A673 (cell line): ENCODE results near the gene NFKBIZ. TPM values are rescaled to one million over a fixed set of nuclear protein-coding genes. Genes with fewer than 3 reads are reported as not detected.

Experiments
- BruUV-seq: library from RNA; stranded (reverse); fragments of 400-500 nt; replicated peaks from 2 replicates; lab custom pipeline; 2021; lab: Mats Ljungman, UMichigan
- CTCF ChIA-PET: fragments of 300-600 bp; sonication (Branson Sonifier 250); formaldehyde crosslinking; loops from one replicate; lab custom pipeline; 2022; ENCODE audit warnings: antibody characterized with exemption; lab: Charles Lee
- POLR2A ChIA-PET: fragments of 300-600 bp; sonication (Branson Sonifier 250); formaldehyde crosslinking; loops from one replicate; lab custom pipeline; 2022; ENCODE audit warnings: antibody characterized with exemption; ENCODE audit not compliant: low non-redundant PET; lab: Charles Lee
- DNase-seq: peaks from one replicate; pipeline ENCODE4 v3.0.0-alpha.2; 2015; ENCODE audit warnings: low spot score
- H3K27ac ChIP-seq: fragments of 200-600 bp; sonication (generic); 2 replicates; pipeline ENCODE4 v1.5.1; 2016; ENCODE audit warnings: mixed run types, low read depth, mild to moderate bottlenecking, mixed read lengths, antibody characterized with exemption, low read length; ENCODE audit not compliant: poor library complexity, severe bottlenecking
- H3K27me3 ChIP-seq: fragments of 200-600 bp; sonication (generic); replicated peaks from 2 replicates; pipeline ENCODE4 v1.6.1; 2017; ENCODE audit warnings: mixed run types, low read depth, mild to moderate bottlenecking, mixed read lengths, antibody characterized with exemption, low read length; ENCODE audit not compliant: insufficient read depth, poor library complexity
- H3K36me3 ChIP-seq: fragments of 200-600 bp; sonication (generic); 2 replicates; pipeline ENCODE4 v1.6.1; 2016; ENCODE audit warnings: mixed run types, mild to moderate bottlenecking, mixed read lengths, antibody characterized with exemption, low read length; ENCODE audit not compliant: insufficient read depth, poor library complexity, severe bottlenecking
- H3K4me1 ChIP-seq: fragments of 200-600 bp; sonication (generic); 2 replicates; pipeline ENCODE4 v1.6.1; 2017; ENCODE audit warnings: mixed run types, mild to moderate bottlenecking, mixed read lengths, antibody characterized with exemption, low read length; ENCODE audit not compliant: insufficient read depth, poor library complexity, severe bottlenecking
- H3K4me3 ChIP-seq: fragments of 200-600 bp; sonication (generic); 2 replicates; pipeline ENCODE4 v1.5.1; 2016; ENCODE audit warnings: low read depth, mixed run types, mild to moderate bottlenecking, mixed read lengths, low read length; ENCODE audit not compliant: poor library complexity, severe bottlenecking
- H3K9me3 ChIP-seq: fragments of 200-600 bp; sonication (generic); 2 replicates; pipeline ENCODE4 v1.6.1; 2016; ENCODE audit warnings: mixed run types, low read depth, mild to moderate bottlenecking, mixed read lengths, antibody characterized with exemption, low read length; ENCODE audit not compliant: poor library complexity, severe bottlenecking
- CTCF ChIP-seq: fragments of 300-800, 200-600 bp; sonication (generic); conservative IDR thresholded peaks from 2 replicates; pipeline ENCODE4 v1.5.1; 2017; ENCODE audit warnings: low read depth, mild to moderate bottlenecking, antibody characterized with exemption, low read length, moderate library complexity, mixed read lengths
- EZH2 ChIP-seq: fragments of 200-600 bp; sonication (generic); IDR thresholded peaks from 2 replicates; pipeline ENCODE4 v1.6.1; 2017; ENCODE audit warnings: borderline replicate concordance, low read depth, mild to moderate bottlenecking, mixed read lengths, antibody characterized with exemption, low read length; ENCODE audit not compliant: poor library complexity, severe bottlenecking
- intact Hi-C: fragments of 100-400 bp; cut with micrococcal nuclease; formaldehyde crosslinking; loops from one replicate; pipeline ENCODE4 v1.10.0; 2022; ENCODE audit not compliant: unreplicated experiment
- total RNA-seq: library from RNA; stranded (reverse); gene quantifications from 2 replicates; pipeline ENCODE4 v1.2.3, GENCODE V29; 2021

NFKBIZ gene
- total RNA-seq, 1 experiment from 2014 or later, result 15.1 TPM

GRCh38 chr3:101868534-101869464, 19.5 kb downstream of the NFKBIZ start:
- POLR2A ChIA-PET, result no interaction called here
- H3K4me1 ChIP-seq, result no peaks in the 10 kb centered on the region
- BruUV-seq, result no TSS peak
- no peak overlapping the region for H3K27ac ChIP-seq
- CTCF ChIA-PET, result no interaction called here
- H3K9me3 ChIP-seq, result no peaks in the 10 kb centered on the region
- no peaks in the 10 kb centered on the region for H3K36me3 ChIP-seq
- intact Hi-C loops, result no loop called here
- no peaks in the 10 kb centered on the region for H3K27me3 ChIP-seq
- DNase-seq, result no peak
- TF ChIP-seq CTCF (no peak), EZH2 (no peak)
- no peak overlapping the region for H3K4me3 ChIP-seq

GRCh38 chr3:101870138-101870537, 20.8 kb downstream of the NFKBIZ start:
- TF ChIP-seq CTCF (no peak), EZH2 (no peak)
- no peaks in the 10 kb centered on the region for H3K27me3 ChIP-seq
- no peak overlapping the region for H3K27ac ChIP-seq
- H3K4me3 ChIP-seq, result no peak overlapping the region
- CTCF ChIA-PET, result no interaction called here
- BruUV-seq, result no TSS peak
- no peaks in the 10 kb centered on the region for H3K36me3 ChIP-seq
- intact Hi-C loops, result no loop called here
- H3K4me1 ChIP-seq, result no peaks in the 10 kb centered on the region
- POLR2A ChIA-PET, result no interaction called here
- DNase-seq, result no peak
- no peaks in the 10 kb centered on the region for H3K9me3 ChIP-seq

GRCh38 chr3:101873619-101874018, 24.3 kb downstream of the NFKBIZ start:
- no peaks in the 10 kb centered on the region for H3K9me3 ChIP-seq
- no TSS peak for BruUV-seq
- TF ChIP-seq EZH2 (no peak), CTCF (no peak)
- intact Hi-C loops, result no loop called here
- ChIA-PET POLR2A (interaction anchor here (0.7 kb wide), 1 partner anchor 12 kb away, joined by 5 read pairs; no protein-coding TSS in a partner anchor), CTCF (no interaction called here)
- H3K27me3 ChIP-seq, result no peaks in the 10 kb centered on the region
- no peak overlapping the region for H3K27ac ChIP-seq
- H3K4me1 ChIP-seq, result peaks cover 14% of the 10 kb centered on the region
- DNase-seq, result no peak
- no peak overlapping the region for H3K4me3 ChIP-seq
- H3K36me3 ChIP-seq, result no peaks in the 10 kb centered on the region
